ENCODE results near the gene ANKRD55. TPM values are rescaled to one million over a fixed set of nuclear protein-coding genes. Genes with fewer than 3 reads are reported as not detected.
A peak's percentile ranks its signal among the peaks of the same experiment; 100 is the strongest.

Gene ANKRD55
- total and polyA plus RNA-seq, 10 donors: 0.42 to 9.0 (median 2.3) TPM

GRCh38 chr5:56176871-56177533 lies 56.1 kb downstream of the ANKRD55 start:
- TF ChIP-seq POLR2AphosphoS5 (IDR thresholded peaks at IDR 0.05): no peak
- no peak for TF ChIP-seq CTCF (IDR thresholded peaks at IDR 0.05 in 8 of 11, conservative IDR thresholded peaks at IDR 0.05 in 3 of 11)
- no peak overlapping the region for H3K4me3 ChIP-seq
- H3K9me3 ChIP-seq: no peaks in the 10 kb centered on the region
- H3K27me3 ChIP-seq (replicated peaks in 1 of 7): no peaks in the 10 kb centered on the region
- H3K4me1 ChIP-seq: peaks cover 10 to 57% (median 35%) of the 10 kb centered on the region in 6 donors
- DNase-seq: no peak
- 39 to 64% (median 56%) methylated on average over 4 of the region's 4 CpGs for WGBS, 5 donors
- H3K36me3 ChIP-seq: no peaks in the 10 kb centered on the region
- H3K27ac ChIP-seq: peak overlapping the region in 7 of 8 donors; percentile 27 to 79 (median 63)
- intact Hi-C loops (cut with DNase I; ENCODE audit: low total_unique reads): no loop called here

- WGBS, 5 donors: 82 to 98% (median 87%) methylated on average over 6 of the region's 6 CpGs
- intact Hi-C loops (cut with DNase I; ENCODE audit: low total_unique reads): no loop called here
- H3K27ac ChIP-seq: peak overlapping the region in 7 of 8 donors; percentile 44 to 79 (median 63)
- no peak overlapping the region for H3K4me3 ChIP-seq
- H3K36me3 ChIP-seq: no peaks in the 10 kb centered on the region
- no peaks in the 10 kb centered on the region for H3K9me3 ChIP-seq
- DNase-seq: no peak
- peaks cover 10 to 62% (median 38%) of the 10 kb centered on the region in 6 donors for H3K4me1 ChIP-seq
- TF ChIP-seq POLR2AphosphoS5 (IDR thresholded peaks at IDR 0.05): peak in 1 of 3 donors; percentile 46
- TF ChIP-seq CTCF (IDR thresholded peaks at IDR 0.05 in 8 of 11, conservative IDR thresholded peaks at IDR 0.05 in 3 of 11): no peak
- TF ChIP-seq POLR2A (IDR thresholded peaks at IDR 0.05): no peak
- H3K27me3 ChIP-seq (replicated peaks in 1 of 7): no peaks in the 10 kb centered on the region
These were observed 56.9 kb downstream of the ANKRD55 start for GRCh38 chr5:56176155-56176798.

GRCh38 chr5:56175488-56175887 lies 57.6 kb downstream of the ANKRD55 start:
- intact Hi-C loops (cut with DNase I; ENCODE audit: low total_unique reads): no loop called here
- Histone ChIP-seq H3K27ac (peak overlapping the region in 6 of 8 donors; percentile 4 to 79 (median 64)), H3K4me3 (no peak overlapping the region), H3K27me3 (replicated peaks in 1 of 7) (no peaks in the 10 kb centered on the region), H3K36me3 (no peaks in the 10 kb centered on the region), H3K4me1 (peaks cover 10 to 62% (median 38%) of the 10 kb centered on the region in 6 donors), H3K9me3 (no peaks in the 10 kb centered on the region)
- 29 to 61% (median 39%) methylated on average over 3 of the region's 3 CpGs for WGBS, 5 donors
- no peak for TF ChIP-seq CTCF (IDR thresholded peaks at IDR 0.05 in 8 of 11, conservative IDR thresholded peaks at IDR 0.05 in 3 of 11)
- TF ChIP-seq POLR2AphosphoS5 (IDR thresholded peaks at IDR 0.05): no peak
- no peak for DNase-seq

GRCh38 chr5:56175021-56175420 lies 58.1 kb downstream of the ANKRD55 start:
- peak overlapping the region in 6 of 8 donors; percentile 4 to 79 (median 64) for H3K27ac ChIP-seq
- no peak for TF ChIP-seq POLR2A (IDR thresholded peaks at IDR 0.05)

More at GRCh38 chr5:56175021-56175420, 58.1 kb downstream of the ANKRD55 start:
- Histone ChIP-seq H3K9me3 (no peaks in the 10 kb centered on the region), H3K4me3 (no peak overlapping the region), H3K4me1 (peaks cover 10 to 63% (median 38%) of the 10 kb centered on the region in 6 donors), H3K27me3 (replicated peaks in 1 of 7) (no peaks in the 10 kb centered on the region), H3K36me3 (no peaks in the 10 kb centered on the region)
- intact Hi-C loops (cut with DNase I; ENCODE audit: low total_unique reads): no loop called here
- DNase-seq: no peak
